Liver (tissue), 9 donors: ENCODE measurements around the gene CTXND1. TPM values are rescaled to one million over a fixed set of nuclear protein-coding genes. Genes with fewer than 3 reads are reported as not detected.

ENCODE experiments used
- DNase-seq: peaks from one replicate; pipeline ENCODE4 v3.0.0-alpha.2; 2017; ENCODE audit warnings: low spot score
- H3K27ac ChIP-seq, 2 donors: one replicate each; pipeline ENCODE4 v1.7.0; 2013; ENCODE audit warnings: inconsistent platforms in 2 of 2, low read length in 2 of 2, control low read depth in 1 of 2, low read depth in 1 of 2, mild to moderate bottlenecking in 1 of 2
- H3K27me3 ChIP-seq, 4 donors: one replicate each; pipeline versions ENCODE4 v1.6.1 to v1.7.0; 2013; ENCODE audit warnings: low read length in 3 of 4, inconsistent platforms in 1 of 4, mild to moderate bottlenecking in 1 of 4, moderate library complexity in 1 of 4; ENCODE audit not compliant: control insufficient read depth in 4 of 4, insufficient read depth in 4 of 4
- H3K36me3 ChIP-seq, 4 donors: one replicate each; pipeline versions ENCODE4 v1.6.1 to v1.7.0; 2013; ENCODE audit warnings: low read length in 3 of 4, mild to moderate bottlenecking in 3 of 4, low read depth in 1 of 4, moderate library complexity in 1 of 4; ENCODE audit not compliant: control insufficient read depth in 4 of 4, insufficient read depth in 3 of 4
- H3K4me1 ChIP-seq, 4 donors: one replicate each; pipeline versions ENCODE4 v1.6.1 to v1.7.0; 2013; ENCODE audit warnings: low read length in 3 of 4, mild to moderate bottlenecking in 3 of 4, moderate library complexity in 1 of 4; ENCODE audit not compliant: control insufficient read depth in 4 of 4, insufficient read depth in 4 of 4
- H3K4me3 ChIP-seq, 3 donors: one replicate each; pipeline versions ENCODE4 v1.6.1 to v1.7.0; 2013; ENCODE audit warnings: low read length in 3 of 3, control low read depth in 1 of 3, low read depth in 1 of 3, mild to moderate bottlenecking in 1 of 3
- H3K9ac ChIP-seq, 2 donors: one replicate each; pipeline ENCODE4 v1.7.0; 2013; ENCODE audit warnings: low read length in 2 of 2, mild to moderate bottlenecking in 2 of 2, moderate library complexity in 2 of 2, control low read depth in 1 of 2, low read depth in 1 of 2
- H3K9me3 ChIP-seq, 4 donors: one replicate each; pipeline versions ENCODE4 v1.6.1 to v1.7.0; 2013; ENCODE audit warnings: low read length in 3 of 4; ENCODE audit not compliant: control insufficient read depth in 4 of 4
- CTCF ChIP-seq: fragments of 150-350 bp; IDR thresholded peaks from 2 replicates; pipeline ENCODE4 v1.5.1; 2017; ENCODE audit warnings: improper control_type of control experiment, low read depth, low read length; ENCODE audit not compliant: missing input control
- EGR1 ChIP-seq, 2 donors: IDR thresholded peaks; 2 replicates each; pipeline ENCODE4 v1.6.1; 2016 to 2018; ENCODE audit warnings: antibody characterized with exemption in 2 of 2, low read depth in 2 of 2
- FOXA1 ChIP-seq: IDR thresholded peaks from 2 replicates; pipeline ENCODE4 v1.6.1; 2016; ENCODE audit warnings: antibody characterized with exemption
- FOXA2 ChIP-seq: IDR thresholded peaks from 2 replicates; pipeline ENCODE4 v1.6.1; 2016; ENCODE audit warnings: antibody characterized with exemption
- GABPA ChIP-seq, 2 donors: IDR thresholded peaks in 1 of 2; conservative IDR thresholded peaks in 1 of 2; 2 replicates each; pipeline ENCODE4 v1.6.1; 2016; ENCODE audit warnings: antibody characterized with exemption in 2 of 2, mild to moderate bottlenecking in 1 of 2, moderate library complexity in 1 of 2
- HNF4A ChIP-seq, 2 donors: conservative IDR thresholded peaks; 2 replicates each; pipeline ENCODE4 v1.6.1; 2016; ENCODE audit warnings: antibody characterized with exemption in 2 of 2, mild to moderate bottlenecking in 2 of 2
- HNF4G ChIP-seq: IDR thresholded peaks from 2 replicates; pipeline ENCODE4 v1.6.1; 2016; ENCODE audit warnings: antibody characterized with exemption
- JUND ChIP-seq, 2 donors: IDR thresholded peaks; 2 replicates each; pipeline ENCODE4 v1.6.1; 2016; ENCODE audit warnings: antibody characterized with exemption in 2 of 2
- NR2F2 ChIP-seq: IDR thresholded peaks from 2 replicates; pipeline ENCODE4 v1.6.1; 2016; ENCODE audit warnings: antibody characterized with exemption
- RAD21 ChIP-seq, 2 donors: IDR thresholded peaks; 2 replicates each; pipeline ENCODE4 v1.6.1; 2016; ENCODE audit warnings: antibody characterized with exemption in 2 of 2, mild to moderate bottlenecking in 2 of 2
- REST ChIP-seq: IDR thresholded peaks from 2 replicates; pipeline ENCODE4 v1.6.1; 2016; ENCODE audit warnings: antibody characterized with exemption, mild to moderate bottlenecking
- RXRA ChIP-seq, 2 donors: IDR thresholded peaks; 2 replicates each; pipeline ENCODE4 v1.6.1; 2017 to 2018; ENCODE audit warnings: antibody characterized with exemption in 2 of 2, mild to moderate bottlenecking in 1 of 2
- SP1 ChIP-seq: IDR thresholded peaks from 2 replicates; pipeline ENCODE4 v1.6.1; 2018; ENCODE audit warnings: antibody characterized with exemption, mild to moderate bottlenecking
- TAF1 ChIP-seq: conservative IDR thresholded peaks from 2 replicates; pipeline ENCODE4 v1.6.1; 2016; ENCODE audit warnings: antibody characterized with exemption, mild to moderate bottlenecking
- YY1 ChIP-seq: IDR thresholded peaks from 2 replicates; pipeline ENCODE4 v1.6.1; 2016; ENCODE audit warnings: antibody characterized with exemption, mild to moderate bottlenecking
- WGBS: extraction: QIAGEN DNeasy Blood & Tissue Kit; methylation state at CpG from one replicate; pipeline ENCODE4 v1.1.7; 2013; 5-methylcytosine and 5-hydroxymethylcytosine counted together
- polyA plus RNA-seq, 2 donors: library from polyadenylated mRNA; stranded (reverse) in 1 of 2; unstranded in 1 of 2; fragments of 200-250 nt in 1 of 2; fragments of >200 nt in 1 of 2; fragmentation: Nextera tagmentation in 1 of 2; extraction: Ambion mirVana in 1 of 2; gene quantifications; one replicate each; pipeline versions ENCODE4 v1.2.1 to v1.2.3, GENCODE V29; 2013 to 2015
- total RNA-seq, 2 donors: library from RNA; depleted of rRNA; stranded (reverse); fragments of >200 nt; gene quantifications; one replicate each; pipeline ENCODE4 v1.2.3, GENCODE V29; 2014
- TF ChIP-seq, protein P1 (sequence below): IDR thresholded peaks from 2 replicates; pipeline ENCODE4 v1.6.1; 2016; ENCODE audit warnings: antibody characterized with exemption
- TF ChIP-seq, protein P2 (sequence below): IDR thresholded peaks from 2 replicates; pipeline ENCODE4 v1.6.1; 2016; ENCODE audit warnings: antibody characterized with exemption
- TF ChIP-seq, protein P3 (sequence below): IDR thresholded peaks from 2 replicates; pipeline ENCODE4 v1.6.1; 2016; ENCODE audit warnings: antibody characterized with exemption
- donor health status: healthy.
- donor health status: healthy.
- donor health status: healthy.
- donor health status: healthy.
- donor health status: healthy.

Gene CTXND1
- total and polyA plus RNA-seq, 4 donors: 2.9 to 4.1 (median 3.1) TPM

DNA sequence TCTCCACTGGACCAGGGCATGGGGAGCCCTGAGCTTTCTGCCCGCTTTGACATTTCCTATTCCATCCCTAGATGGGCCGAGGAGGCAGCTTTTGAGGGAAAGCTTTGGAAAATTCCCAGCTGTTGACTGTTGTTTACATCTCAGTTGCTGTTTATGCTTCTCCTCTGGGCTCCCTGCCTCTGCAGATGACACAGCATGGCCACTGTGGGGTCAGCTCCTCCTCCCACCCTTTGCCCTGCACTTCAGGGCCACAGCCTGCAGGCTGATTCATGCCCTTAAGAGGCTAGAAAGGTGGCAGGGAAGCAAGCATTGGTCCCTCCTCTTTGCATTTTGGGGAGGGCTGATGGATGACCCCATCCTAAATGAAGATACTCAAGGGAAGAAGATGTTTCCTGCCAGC lies 8.5 kb upstream of the CTXND1 start:
- WGBS: 52% methylated on average over 2 of the region's 2 CpGs
- Histone ChIP-seq H3K4me1 (peaks cover 8 to 13% (median 10%) of the 10 kb centered on the region in 4 donors), H3K9me3 (no peaks in the 10 kb centered on the region), H3K4me3 (no peak overlapping the region), H3K27me3 (peaks cover 0 to 2% (median 0%) of the 10 kb centered on the region in 4 donors), H3K9ac (no peak overlapping the region), H3K27ac (no peak overlapping the region), H3K36me3 (no peaks in the 10 kb centered on the region)
- DNase-seq: no peak
- TF ChIP-seq GABPA (IDR thresholded peaks at IDR 0.05 in 1 of 2, conservative IDR thresholded peaks at IDR 0.05 in 1 of 2) (no peak), REST (no peak), HNF4A (conservative IDR thresholded peaks at IDR 0.05) (peak in 1 of 2 donors; percentile 73), JUND (IDR thresholded peaks at IDR 0.05) (no peak), FOXA1 (no peak), HNF4G (no peak), TAF1 (no peak), CTCF (peak; percentile 11), NR2F2 (peak; percentile 60), EGR1 (IDR thresholded peaks at IDR 0.05; ENCODE audit: low read depth in 2 of 2) (no peak), RAD21 (IDR thresholded peaks at IDR 0.05) (peak in 1 of 2 donors; percentile 15), RXRA (IDR thresholded peaks at IDR 0.05) (peak; percentile 46 to 81), FOXA2 (peak; percentile 5), YY1 (no peak), SP1 (peak; percentile 23)
- TF ChIP-seq, protein P1, sequence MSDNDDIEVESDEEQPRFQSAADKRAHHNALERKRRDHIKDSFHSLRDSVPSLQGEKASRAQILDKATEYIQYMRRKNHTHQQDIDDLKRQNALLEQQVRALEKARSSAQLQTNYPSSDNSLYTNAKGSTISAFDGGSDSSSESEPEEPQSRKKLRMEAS: no peak
- TF ChIP-seq, protein P2, sequence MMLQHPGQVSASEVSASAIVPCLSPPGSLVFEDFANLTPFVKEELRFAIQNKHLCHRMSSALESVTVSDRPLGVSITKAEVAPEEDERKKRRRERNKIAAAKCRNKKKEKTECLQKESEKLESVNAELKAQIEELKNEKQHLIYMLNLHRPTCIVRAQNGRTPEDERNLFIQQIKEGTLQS: no peak
- TF ChIP-seq, protein P3, sequence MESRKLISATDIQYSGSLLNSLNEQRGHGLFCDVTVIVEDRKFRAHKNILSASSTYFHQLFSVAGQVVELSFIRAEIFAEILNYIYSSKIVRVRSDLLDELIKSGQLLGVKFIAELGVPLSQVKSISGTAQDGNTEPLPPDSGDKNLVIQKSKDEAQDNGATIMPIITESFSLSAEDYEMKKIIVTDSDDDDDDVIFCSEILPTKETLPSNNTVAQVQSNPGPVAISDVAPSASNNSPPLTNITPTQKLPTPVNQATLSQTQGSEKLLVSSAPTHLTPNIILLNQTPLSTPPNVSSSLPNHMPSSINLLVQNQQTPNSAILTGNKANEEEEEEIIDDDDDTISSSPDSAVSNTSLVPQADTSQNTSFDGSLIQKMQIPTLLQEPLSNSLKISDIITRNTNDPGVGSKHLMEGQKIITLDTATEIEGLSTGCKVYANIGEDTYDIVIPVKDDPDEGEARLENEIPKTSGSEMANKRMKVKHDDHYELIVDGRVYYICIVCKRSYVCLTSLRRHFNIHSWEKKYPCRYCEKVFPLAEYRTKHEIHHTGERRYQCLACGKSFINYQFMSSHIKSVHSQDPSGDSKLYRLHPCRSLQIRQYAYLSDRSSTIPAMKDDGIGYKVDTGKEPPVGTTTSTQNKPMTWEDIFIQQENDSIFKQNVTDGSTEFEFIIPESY: no peak
